ENCODE data around the gene CT47C1. TPM values are rescaled to one million over a fixed set of nuclear protein-coding genes. Genes with fewer than 3 reads are reported as not detected.
A peak's percentile ranks its signal among the peaks of the same experiment; 100 is the strongest.

Gene CT47C1
- not detected in 2 replicates for total RNA-seq (2021; fragmentation: NEBNext Ultra II Directional; extraction: Animal tissue kit (Norgen Biotek cat#: 25700))
- polyA plus RNA-seq (2011; rRNA removed), result not detected in 2 replicates
- polyA plus RNA-seq (2011; cell fraction: cytosol; rRNA removed), result not detected
- not detected for polyA plus RNA-seq (2011; cell fraction: nucleus; rRNA removed)
- polyA plus RNA-seq (2012, experiment 1 of 2), result not detected in 4 replicates
- not detected for polyA plus RNA-seq (2012, experiment 2 of 2)
- polyA plus RNA-seq (2013, experiment 1 of 2), result not detected
- polyA plus RNA-seq (2013, experiment 2 of 2), result not detected
- polyA minus RNA-seq (2011; rRNA and poly(A)+ RNA removed), result not detected in 2 replicates
- not detected for polyA minus RNA-seq (2011; cell fraction: cytosol; rRNA and poly(A)+ RNA removed)
- polyA minus RNA-seq (2011; cell fraction: nucleus; rRNA and poly(A)+ RNA removed), result not detected
- long read RNA-seq, experiment 1, result 0 reads
- long read RNA-seq, experiment 2, result 0 reads

GRCh38 chrX:119072744-119073143 lies at the start of gene CT47C1:
Gene CT47C1, plus strand, starts transcription at chrX:119072993. Its CDS starts 233 bp downstream, at chrX:119073226.
- no peak within 1 kb of the TSS for H3K14ac ChIP-seq (ENCODE audit: insufficient read length)
- H3K9ac ChIP-seq (replicated peaks in 1 of 4; ENCODE audit: extremely low read depth in 1 of 4, low read depth in 3 of 4, low read length in 3 of 4), result no peak within 1 kb of the TSS
- no peak within 1 kb of the TSS for H2AFZ ChIP-seq (ENCODE audit: low read length)
- H3K56ac ChIP-seq (replicated peaks; ENCODE audit: insufficient read length, low read depth, low read length), result no peak within 1 kb of the TSS
- no peaks in the 10 kb centered on the region for H3K27me3 ChIP-seq (replicated peaks in 1 of 4; ENCODE audit: control insufficient read depth in 3 of 4, extremely low read depth in 1 of 4, insufficient read depth in 3 of 4, low read length in 3 of 4)
- H3K27ac ChIP-seq (ENCODE audit: low read depth, low read length), result no peak within 1 kb of the TSS
- H3K79me1 ChIP-seq (ENCODE audit: low read depth, low read length), result no peaks in the 10 kb centered on the region
- H2BK15ac ChIP-seq (ENCODE audit: low read length), result no peak within 1 kb of the TSS
- no peak within 1 kb of the TSS for H2BK5ac ChIP-seq (ENCODE audit: low read depth, low read length)
- no peak within 1 kb of the TSS for H3K4ac ChIP-seq (replicated peaks; ENCODE audit: insufficient read length, low read depth, low read length)
- H2BK120ac ChIP-seq (replicated peaks; ENCODE audit: low read depth, low read length), result no peak within 1 kb of the TSS
- TF ChIP-seq SP1 (IDR thresholded peaks at IDR 0.05; ENCODE audit: low read depth, low read length), result no peak
- no peak for TF ChIP-seq POLR2A (IDR thresholded peaks at IDR 0.05; ENCODE audit: control extremely low read depth in 1 of 2, low read depth in 2 of 2, low read length in 2 of 2)
- TF ChIP-seq EP300 (IDR thresholded peaks at IDR 0.05; ENCODE audit: borderline replicate concordance in 1 of 2, low read depth in 2 of 2, low read length in 2 of 2), result no peak
- TF ChIP-seq E2F6 (IDR thresholded peaks at IDR 0.05), result peak; percentile 46; the same call in 1 of the 2 replicates
- 95% methylated on average over 6 of the region's 6 CpGs; no CpG with 5 or more reads in 1 of the 2 experiments for WGBS, 2 experiments (ENCODE audit: extremely low coverage in 1 of 2, insufficient coverage in 1 of 2, insufficient read length in 1 of 2, insufficient replicate concordance in 2 of 2, low coverage in 1 of 2, low lambda C conversion rate in 2 of 2, missing lambda C conversion rate in 1 of 2)
- H3K18ac ChIP-seq (ENCODE audit: extremely low read depth, low read length), result no peak within 1 kb of the TSS
- H2BK12ac ChIP-seq (ENCODE audit: low read depth, low read length), result no peak within 1 kb of the TSS
- FAIRE-seq (no peak), DNase-seq (ENCODE audit: low read depth in 1 of 2, low spot score in 2 of 2) (no peak)
- ChIA-PET POLR2A (ENCODE audit: partially characterized antibody) (no interaction called here), CTCF (ENCODE audit: partially characterized antibody) (no interaction called here)
- no peak within 1 kb of the TSS for H2AK5ac ChIP-seq (ENCODE audit: low read depth, low read length)
- H4K8ac ChIP-seq (ENCODE audit: extremely low read depth, insufficient read depth, low read length), result no peak within 1 kb of the TSS
- H4K91ac ChIP-seq (replicated peaks; ENCODE audit: insufficient read length, low read length), result no peak within 1 kb of the TSS
- no peak within 1 kb of the TSS for H2BK20ac ChIP-seq (ENCODE audit: low read length)
- no peaks in the 10 kb centered on the region for H3K79me2 ChIP-seq (ENCODE audit: control insufficient read depth in 1 of 2, insufficient read depth in 2 of 2, low read length in 2 of 2)
- H3K23me2 ChIP-seq (ENCODE audit: low read depth, low read length), result no peaks in the 10 kb centered on the region
- no peaks in the 10 kb centered on the region for H3K36me3 ChIP-seq (ENCODE audit: control insufficient read depth in 2 of 4, insufficient read depth in 4 of 4, low read length in 3 of 4)
- H3K4me1 ChIP-seq (replicated peaks in 1 of 4; ENCODE audit: control insufficient read depth in 3 of 4, insufficient read depth in 4 of 4, low read length in 3 of 4), result no peaks in the 10 kb centered on the region
- no peak within 1 kb of the TSS for H3K23ac ChIP-seq (ENCODE audit: insufficient read length)
- no peak within 1 kb of the TSS for H3K4me3 ChIP-seq (ENCODE audit: extremely low read depth in 1 of 4, insufficient read depth in 2 of 4, low read depth in 3 of 4, low read length in 4 of 4)
- no peaks in the 10 kb centered on the region for H3K9me3 ChIP-seq (ENCODE audit: insufficient read depth in 2 of 2, low read depth in 1 of 2, low read length in 1 of 2)
- no peak within 1 kb of the TSS for H4K5ac ChIP-seq (ENCODE audit: insufficient read length, low read depth, low read length)
- H4K20me1 ChIP-seq (replicated peaks in 1 of 2; ENCODE audit: control insufficient read depth in 1 of 2, insufficient read depth in 2 of 2, low read length in 2 of 2), result no peaks in the 10 kb centered on the region
- no peak within 1 kb of the TSS for H3K4me2 ChIP-seq (ENCODE audit: insufficient read depth in 1 of 2, low read depth in 2 of 2, low read length in 2 of 2)
